HG03571 (cell line): Measurements from ENCODE around the gene C2orf81.
"Not testable (repeated sequence)": the region's sequence is repeated elsewhere in the genome, so short reads cannot be mapped to it uniquely, and the experiment has no call there.

Source experiments
- ATAC-seq: cut with Tn5 transposase; IDR thresholded peaks from one replicate; pipeline ENCODE4 v1.9.1; 2021; ENCODE audit not compliant: unreplicated experiment

Gene C2orf81

DNA sequence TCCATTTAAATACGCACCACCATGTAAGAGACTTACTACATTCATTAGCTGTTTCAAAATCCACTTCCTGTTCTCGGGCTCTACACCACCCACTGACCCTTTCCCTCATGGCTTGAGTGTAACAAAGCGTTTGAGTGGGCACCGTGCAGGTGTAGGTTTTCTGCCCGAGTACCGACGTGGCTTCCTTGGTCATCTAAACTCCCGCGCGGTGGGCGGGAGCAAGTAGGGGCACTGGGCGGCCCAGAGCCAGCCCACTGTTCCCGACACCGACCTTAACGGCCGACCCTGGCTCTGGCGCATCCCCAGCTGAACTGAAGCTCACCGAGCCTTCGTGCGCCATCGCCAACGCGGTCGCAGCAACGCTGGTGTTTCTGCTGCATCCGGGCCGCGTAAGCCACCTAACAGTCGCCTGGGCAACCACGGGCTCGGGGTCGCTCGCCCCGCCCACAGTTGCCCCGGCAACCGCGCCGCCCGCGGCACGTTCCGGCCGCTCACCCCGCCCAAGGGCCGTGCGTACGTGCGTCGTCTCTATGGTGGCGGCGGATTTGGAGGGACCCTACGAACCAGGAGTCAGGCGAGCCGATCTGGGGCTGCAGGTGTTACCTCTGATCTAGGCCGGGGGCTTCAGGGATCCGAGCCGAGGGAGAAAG lies at the start of gene C2orf81, which contains the start of gene WDR54:
C2orf81 (minus strand) TSS at position 399 of the 650 bp plus-strand sequence; CDS start at position 340, 59 bp downstream.
WDR54 (plus strand) TSS at position 510 of the 650 bp plus-strand sequence. CDS start 424 bp downstream, outside the sequence.
- ATAC-seq: peak; percentile 89

DNA sequence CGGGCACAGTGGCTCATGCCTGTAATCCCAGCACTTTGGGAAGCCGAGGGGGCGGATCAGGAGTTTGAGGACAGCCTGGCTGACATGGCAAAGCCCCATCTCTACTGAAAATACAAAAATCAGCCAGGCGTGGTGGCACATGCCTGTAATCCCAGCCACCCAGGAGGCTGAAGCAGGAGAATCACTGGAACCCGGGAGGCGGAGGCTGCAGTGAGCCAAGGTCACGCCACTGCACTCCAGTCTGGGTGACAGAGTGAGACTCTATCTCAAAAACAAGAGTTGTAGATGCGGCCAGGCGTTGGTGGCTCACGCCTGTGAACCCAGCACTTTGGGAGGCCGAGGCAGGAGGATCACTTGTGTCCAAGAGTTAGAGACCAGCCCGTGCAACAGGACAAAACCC lies 49.3 kb upstream of the C2orf81 start:
- not testable (repeated sequence) for ATAC-seq

DNA sequence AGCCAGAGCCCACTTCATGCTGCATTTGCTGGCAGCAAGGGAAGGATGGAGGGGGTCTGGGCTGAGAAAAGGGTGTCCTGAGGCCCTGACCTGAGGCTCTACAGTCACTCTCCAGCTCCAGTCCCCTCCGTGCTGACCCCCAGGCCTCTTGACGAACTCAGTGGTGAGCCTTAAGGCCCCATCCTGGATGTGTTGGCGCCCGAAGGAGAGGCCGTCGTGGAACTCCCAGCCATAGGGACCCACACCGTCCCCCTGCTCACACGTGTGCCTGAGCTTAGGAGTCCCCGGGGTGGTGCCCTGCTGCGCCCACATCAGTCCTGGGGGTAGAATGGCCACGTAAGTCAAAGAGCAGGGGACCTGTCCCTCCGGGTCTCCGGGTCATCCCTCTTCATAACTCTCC lies 43.0 kb upstream of the C2orf81 start:
- no peak for ATAC-seq

DNA sequence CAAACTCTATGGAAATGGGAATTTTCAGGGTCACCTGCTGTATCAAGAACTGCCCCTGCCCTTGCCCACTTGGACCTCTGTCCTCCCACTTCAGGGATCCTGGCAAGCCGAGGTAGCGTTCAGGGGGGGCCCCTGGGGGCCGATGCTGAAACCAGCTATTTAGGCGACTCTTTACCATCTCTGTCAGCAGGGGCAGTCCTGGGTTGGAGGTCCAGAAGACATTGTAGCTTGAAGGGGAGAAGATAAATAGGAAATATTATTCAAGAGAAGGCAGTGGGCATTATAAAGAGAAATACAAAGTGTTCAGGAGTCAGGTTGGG lies 41.3 kb upstream of the C2orf81 start:
- ATAC-seq: no peak

DNA sequence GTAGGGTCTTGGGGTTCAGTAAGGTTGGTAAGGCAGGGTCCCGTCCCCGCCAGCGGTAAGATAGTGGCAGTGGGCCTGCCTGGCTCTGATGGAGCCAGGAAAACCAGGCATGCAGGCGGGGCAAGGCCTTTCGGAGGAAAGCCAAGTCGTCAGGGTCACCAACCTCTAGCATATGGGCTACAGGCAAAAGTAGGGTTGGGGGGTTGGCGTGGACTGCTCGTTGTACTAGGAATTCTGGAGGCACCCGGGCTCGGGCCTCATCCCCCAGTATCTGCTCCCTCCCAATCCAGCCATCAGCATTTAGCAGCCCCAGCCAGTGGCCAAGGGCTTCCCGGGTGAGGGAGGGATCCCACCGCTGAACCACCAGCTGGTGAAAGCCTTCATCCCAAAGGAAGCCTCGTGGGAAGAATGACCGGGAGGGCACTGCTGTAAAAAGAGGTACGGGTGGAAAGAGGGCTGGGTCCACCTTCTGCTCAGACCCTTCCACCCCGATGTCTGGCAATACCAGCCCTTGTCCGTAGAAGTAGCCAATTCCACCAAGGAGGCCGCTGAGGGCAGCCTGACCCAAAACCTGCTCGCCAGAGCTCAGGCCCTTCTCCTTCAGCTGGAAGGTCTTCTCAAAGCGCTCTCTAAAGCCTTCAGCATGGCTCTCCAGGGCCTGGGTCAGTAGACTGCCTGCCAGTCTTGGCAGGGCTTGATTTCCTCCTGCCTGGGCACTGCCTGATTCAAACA lies 40.8 kb upstream of the C2orf81 start:
- no peak for ATAC-seq

DNA sequence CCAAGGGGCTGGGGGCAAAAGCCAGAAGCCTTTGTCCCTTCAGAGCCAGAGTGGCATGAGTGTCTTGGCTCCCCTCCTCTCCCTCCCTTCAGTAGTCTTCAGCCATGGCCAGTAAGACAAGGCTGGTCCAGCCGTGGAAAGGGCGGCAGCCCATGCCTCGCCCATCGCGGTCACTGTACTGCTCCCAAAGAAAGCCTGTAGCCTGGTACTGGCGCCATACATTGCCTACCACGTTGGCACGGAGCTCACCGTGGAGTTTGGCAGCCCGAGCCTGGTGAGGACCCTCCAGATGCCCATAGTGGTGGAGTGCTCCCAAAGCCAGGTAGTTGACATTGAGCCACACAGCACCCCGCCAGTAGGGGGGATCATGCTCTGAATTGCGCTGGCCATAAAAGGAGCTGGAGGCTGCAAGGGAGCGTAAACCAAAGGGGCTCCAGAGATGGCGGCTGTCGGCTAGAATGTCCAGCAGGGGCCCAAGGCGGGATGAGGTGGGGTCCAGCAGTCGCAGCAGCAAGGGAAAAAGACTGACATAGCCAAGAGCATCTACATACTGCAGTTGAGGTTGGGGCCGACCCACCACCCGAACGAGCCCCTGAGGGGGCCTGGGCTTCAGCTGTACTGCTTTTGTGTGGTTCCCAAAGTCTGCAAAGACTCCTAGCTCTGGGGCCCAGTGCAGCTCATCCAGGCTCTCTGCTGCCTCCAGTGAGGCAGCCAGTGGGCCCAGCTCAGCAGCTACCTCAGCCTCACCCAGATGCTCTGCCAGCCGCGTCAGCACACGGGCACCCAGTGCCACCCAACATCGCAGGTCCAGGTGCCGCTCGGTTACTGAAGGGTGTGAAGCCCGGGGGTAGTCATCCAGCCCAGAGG lies 40.0 kb upstream of the C2orf81 start:
- no peak for ATAC-seq

DNA sequence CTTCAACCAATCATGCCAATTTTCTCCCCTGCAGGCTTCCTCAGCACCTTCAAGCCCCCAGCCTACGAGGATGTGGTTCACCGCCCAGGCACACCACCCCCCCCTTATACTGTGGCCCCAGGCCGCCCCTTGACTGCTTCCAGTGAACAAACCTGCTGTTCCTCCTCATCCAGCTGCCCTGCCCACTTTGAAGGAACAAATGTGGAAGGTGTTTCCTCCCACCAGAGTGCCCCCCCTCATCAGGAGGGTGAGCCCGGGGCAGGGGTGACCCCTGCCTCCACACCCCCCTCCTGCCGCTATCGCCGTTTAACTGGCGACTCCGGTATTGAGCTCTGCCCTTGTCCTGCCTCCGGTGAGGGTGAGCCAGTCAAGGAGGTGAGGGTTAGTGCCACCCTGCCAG lies 38.8 kb upstream of the C2orf81 start:
- ATAC-seq: not testable (repeated sequence)

DNA sequence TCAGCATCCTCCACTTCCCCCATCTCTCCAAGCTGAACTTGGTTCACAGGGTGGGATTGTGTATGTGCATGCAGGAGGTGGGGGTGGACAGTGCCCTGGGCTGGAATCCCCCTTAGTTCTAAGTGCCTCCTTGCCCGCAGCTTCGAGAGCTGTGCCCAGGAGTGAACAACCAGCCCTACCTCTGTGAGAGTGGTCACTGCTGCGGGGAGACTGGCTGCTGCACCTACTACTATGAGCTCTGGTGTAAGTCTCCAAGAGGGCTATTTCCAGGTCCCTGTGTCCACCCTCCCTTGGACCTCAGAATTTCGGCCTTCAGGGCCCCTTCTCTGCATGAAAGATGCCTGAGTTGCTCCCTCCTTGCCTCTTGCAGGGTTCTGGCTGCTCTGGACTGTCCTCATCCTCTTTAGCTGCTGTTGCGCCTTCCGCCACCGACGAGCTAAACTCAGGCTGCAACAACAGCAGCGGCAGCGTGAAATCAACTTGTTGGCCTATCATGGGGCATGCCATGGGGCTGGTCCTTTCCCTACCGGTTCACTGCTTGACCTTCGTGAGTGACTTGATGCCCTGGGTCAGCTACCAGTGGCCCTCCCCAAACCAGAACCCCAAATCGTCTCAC lies 38.2 kb upstream of the C2orf81 start:
- ATAC-seq: not testable (repeated sequence)

DNA sequence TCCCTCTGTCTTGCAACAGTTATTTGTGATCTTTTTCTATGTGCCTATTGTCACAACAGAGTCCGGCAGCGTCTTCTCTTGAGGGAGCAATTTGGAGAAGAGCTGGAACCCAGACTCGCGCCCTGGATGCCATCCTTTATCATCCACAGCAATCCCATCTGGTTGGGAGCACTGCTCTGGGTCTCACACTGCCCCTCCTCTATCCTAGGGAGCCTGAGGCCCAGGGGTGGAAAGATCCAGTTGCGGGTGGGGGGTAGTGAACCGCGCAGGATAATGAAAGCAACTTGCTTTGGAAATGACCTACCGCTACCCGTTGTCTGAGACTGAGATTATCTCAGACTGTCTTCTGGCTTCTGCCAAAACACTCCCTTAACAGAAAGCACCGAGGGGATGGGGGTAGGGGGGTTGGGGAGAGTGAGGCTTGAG lies 37.5 kb upstream of the C2orf81 start:
- ATAC-seq: no peak

DNA sequence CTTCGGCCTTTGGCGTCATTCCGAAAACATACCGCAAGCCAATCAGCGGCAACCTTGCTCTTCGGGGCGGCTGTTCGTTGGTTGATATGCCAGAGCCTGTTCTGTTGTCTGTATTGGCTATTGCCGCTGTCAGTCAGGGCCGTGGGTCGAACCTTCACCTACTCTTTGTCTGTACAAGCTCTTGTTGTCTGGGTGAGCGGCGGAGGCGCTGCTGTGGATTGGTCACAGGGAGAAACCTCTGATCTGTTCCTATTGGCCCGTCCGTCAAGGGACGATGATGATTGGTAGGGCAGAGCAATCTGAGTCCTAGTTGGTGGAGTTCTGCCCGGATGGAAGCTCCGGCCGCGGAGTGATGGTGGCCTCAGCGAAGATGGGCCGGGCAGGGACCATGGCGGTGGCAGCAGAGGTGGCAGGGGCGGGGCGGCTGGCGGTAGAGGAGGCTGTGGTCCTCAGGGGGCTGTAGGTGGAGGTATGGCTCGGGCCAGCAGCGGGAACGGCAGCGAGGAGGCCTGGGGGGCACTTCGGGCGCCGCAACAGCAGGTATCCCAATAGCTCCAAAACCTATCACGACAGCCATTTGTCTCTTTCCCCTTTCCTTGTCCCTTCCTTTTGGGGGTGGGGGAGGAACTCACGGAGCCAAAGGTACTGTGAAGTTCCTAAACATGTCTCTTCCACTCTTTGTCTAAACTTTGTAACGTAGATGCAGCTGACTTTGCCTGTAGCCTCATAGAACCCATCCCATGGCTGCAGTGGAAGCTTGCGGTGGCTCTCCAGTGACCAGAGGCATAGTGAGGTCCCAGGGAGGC lies 36.9 kb upstream of the C2orf81 start, which contains the start of gene WBP1:
WBP1 (plus strand) TSS at position 307 of the 806 bp plus-strand sequence; CDS start at position 472, 165 bp downstream.
- peak; percentile 77 for ATAC-seq

DNA sequence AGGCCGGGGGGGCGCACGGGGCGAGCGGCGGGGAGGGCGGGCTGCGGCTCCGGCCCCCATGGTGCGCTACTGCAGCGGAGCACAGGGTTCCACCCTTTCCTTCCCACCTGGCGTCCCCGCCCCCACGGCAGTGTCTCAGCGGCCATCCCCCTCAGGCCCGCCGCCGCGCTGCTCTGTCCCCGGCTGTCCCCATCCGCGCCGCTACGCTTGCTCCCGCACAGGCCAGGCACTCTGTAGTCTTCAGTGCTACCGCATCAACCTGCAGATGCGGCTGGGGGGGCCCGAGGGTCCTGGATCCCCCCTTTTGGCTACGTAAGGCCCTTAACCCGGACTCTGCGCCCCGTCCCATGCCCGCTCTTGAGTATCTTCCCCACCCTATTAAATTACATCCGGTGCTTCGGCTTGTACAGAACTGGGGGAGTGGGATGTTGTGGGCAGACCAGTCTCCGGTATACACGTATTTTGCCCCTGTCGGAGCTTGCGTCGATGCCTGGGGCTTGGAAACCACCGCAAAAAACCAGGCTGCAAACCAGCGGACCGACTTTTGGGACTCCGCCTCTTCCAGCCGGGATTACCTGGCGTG lies 36.2 kb upstream of the C2orf81 start:
- peak; percentile 25 for ATAC-seq

DNA sequence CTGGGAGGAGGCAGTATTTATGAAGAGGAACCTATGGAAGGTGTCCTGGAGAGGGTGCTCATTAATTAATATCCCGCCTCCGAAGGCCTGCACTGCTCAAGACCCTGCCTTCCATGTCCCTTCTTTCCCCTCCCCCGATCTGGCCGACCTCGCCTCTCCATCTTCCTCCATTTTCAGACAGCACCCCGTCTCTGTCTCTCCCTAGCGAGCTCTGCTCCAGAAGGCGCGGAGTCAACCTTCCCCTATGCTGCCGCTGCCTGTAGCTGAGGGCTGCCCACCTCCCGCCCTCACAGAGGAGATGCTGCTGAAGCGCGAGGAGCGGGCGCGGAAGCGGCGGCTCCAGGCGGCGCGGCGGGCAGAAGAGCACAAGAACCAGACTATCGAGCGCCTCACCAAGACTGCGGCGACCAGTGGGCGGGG lies 35.7 kb upstream of the C2orf81 start:
- no peak for ATAC-seq

DNA sequence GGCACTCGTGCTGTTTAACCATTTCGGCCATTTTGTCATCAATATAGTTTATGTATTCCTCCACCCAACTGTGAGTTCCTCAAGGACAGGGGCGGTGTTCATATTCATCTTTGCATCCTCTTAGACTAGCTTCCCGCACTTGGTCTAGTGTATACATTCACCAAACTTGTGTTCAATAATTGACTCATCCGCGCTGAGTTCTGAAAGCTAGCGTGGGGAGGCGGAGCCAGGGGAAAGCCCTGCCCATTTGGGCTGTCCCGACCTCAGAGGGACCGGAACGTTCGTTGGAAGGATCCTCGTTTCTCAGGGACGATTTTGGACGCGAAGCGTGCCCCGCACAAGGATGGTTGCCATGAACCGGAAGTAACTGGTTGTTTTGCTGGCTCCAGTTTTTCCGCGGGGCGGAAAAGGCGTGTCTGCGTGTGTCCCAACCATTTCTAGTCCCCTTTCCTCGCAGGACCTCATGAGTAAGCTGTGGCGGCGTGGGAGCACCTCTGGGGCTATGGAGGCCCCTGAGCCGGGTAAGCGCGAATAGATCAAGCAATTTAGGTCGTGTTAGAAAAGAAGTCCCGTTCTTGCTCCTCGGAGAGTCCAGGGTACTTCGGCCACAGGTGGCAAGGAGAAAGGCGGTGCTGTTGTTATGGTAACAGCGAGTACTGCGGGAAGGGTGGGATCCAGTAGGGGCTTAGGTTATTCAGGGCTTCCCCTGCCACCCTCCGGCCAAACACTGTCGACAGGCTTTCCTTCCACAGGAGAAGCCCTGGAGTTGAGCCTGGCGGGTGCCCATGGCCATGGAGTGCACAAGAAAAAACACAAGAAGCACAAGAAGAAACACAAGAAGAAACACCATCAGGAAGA lies 33.5 kb upstream of the C2orf81 start, which contains the start of gene INO80B:
INO80B (plus strand) TSS at position 434 of the 858 bp plus-strand sequence; CDS start at position 464, 30 bp downstream.
- peak; percentile 42 for ATAC-seq

DNA sequence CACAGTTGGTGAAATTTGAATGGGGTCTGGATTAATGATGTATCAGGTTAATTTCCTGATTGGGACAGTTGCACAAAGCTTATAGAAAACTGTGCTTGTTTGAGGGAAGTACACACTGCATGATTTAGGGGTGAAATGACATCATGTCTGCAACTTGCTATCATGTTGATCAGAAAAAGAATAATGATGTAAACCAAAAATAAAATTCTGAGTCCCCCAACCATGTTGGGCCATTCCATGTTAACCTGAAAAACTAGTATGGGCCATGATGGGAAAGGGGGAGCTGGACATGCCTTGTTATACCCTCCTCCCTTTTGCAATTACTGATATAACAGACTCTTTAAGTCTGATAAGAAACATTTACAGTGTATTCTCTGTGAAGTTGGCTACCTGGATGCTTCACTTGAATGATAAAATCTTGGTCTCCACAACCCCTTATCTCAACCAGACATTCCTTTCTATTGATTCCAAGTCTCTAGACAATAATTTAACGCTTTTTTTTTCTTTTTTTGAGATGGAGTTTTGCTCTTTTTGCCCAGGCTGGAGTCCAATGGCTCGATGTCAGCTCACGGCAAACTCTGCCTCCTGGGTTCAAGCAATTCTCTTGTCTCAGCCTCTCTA lies 29.3 kb upstream of the C2orf81 start:
- no peak for ATAC-seq

DNA sequence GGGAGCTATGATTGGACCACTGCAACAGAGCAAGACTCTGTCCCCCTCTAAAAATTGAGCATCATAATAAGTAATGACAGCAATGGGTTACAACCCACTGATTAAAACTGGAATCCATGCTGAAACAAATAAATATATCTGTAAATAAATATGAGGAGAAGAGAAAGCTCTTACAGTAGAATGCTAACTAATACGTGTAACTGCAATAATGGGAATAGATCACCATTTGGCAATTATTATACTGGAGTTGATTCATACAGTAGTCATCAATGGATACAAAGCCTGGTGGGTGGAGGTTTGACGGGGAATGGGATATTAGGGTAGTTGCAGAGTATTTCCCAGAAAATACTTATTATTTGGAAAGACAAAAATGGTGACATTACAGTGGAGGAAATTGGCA lies 27.4 kb upstream of the C2orf81 start:
- no peak for ATAC-seq

DNA sequence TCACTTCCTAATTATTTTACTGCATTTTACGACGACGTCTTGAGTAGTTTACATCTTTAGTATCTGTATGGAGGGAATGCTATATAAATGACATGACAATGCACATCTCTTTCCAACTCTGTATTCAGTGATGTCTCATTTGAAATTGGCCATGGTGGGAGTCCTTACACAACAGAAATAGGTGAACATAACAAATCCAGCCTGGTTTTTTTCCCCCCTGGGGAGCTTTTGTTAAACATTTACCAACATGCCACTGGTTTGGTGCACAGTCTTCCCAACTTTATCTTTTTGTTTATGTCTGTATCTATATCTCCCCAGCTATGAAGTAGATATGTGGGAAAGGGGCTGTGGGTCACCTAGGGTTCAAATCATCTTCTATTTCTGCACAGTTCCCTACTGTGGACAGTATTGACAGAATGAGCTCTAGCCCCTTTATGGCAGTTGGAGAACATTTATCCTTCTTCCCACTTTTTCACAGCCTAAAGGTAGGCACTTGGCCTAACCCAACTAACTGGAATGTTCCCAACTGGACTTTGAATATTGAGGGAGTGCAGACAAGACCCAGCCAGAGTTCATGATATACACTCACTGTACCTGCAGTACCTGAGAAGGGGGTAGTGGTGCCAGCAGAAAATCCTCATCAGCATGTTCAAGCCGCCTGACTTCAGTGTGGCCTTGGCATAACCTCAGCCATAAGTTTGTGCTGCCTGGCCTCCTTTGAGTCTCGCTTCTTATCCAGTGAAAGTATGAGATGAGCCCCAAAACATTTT lies 26.0 kb upstream of the C2orf81 start:
- no peak for ATAC-seq

DNA sequence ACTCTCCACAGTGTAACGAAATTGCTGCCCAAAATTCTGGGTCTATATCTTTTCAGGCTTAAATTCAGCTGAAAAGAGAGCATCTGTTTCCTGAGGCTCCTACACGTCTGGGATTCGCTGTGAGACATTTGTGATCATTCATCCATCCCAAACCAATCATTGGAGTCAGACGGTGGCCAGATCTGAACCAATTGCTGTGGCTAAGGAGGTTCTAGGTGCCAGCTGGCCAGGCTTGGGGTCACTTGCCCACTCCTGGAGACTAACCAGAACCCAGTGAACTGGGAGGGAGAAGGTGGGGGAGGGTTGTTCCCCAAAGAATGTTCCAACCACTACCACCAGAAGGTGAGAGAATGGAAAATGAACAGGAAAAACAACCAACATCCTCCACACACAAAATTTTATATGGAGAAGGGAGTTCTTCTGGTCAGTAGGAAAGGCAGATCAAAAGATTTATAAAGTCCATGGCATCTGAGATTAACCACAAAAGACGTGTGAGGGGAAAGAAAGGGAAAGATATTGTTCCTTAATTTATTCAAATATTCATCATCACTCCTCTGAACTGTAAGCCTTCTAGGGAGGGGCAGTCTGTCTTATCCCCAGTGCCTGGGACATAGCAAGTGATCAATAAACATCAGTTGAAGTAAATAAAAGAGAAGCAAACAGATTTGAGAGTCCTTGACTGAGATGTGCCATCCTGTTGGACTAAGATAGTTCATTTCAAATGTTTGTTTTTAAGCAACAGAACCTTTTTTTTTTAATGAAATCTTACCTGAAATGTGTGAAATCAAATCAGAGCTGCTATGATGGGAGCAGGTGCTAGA lies 23.3 kb upstream of the C2orf81 start:
- no peak for ATAC-seq
